Endothelial cell of umbilical vein (primary cell): Measurements from ENCODE around the gene WDR74. TPM values are rescaled to one million over a fixed set of nuclear protein-coding genes. Genes with fewer than 3 reads are reported as not detected.

Source experiments
- BruUV-seq: library from RNA; stranded (reverse); fragments of 400-500 nt; replicated peaks from 2 replicates; lab custom pipeline; 2021; lab: Mats Ljungman, UMichigan
- CTCF ChIA-PET: fragments of 300-600, 350-600 bp; sonication (Branson Sonifier 250); formaldehyde crosslinking; loops from one replicate; lab custom pipeline; 2021; ENCODE audit warnings: antibody characterized with exemption, inconsistent platforms; lab: Charles Lee
- POLR2A ChIA-PET: fragments of 300-600, 350-600 bp; sonication (Branson Sonifier 250); formaldehyde crosslinking; loops from one replicate; lab custom pipeline; 2021; ENCODE audit warnings: antibody characterized with exemption, inconsistent platforms; lab: Charles Lee
- DNase-seq: peaks from one replicate; pipeline ENCODE4 v3.0.0-alpha.2; 2011; ENCODE audit warnings: low read depth, low spot score
- FAIRE-seq: peaks from 2 replicates; lab custom pipeline; 2011; peaks lifted over from hg19 to GRCh38; lab: Jason Lieb, UNC
- H2AFZ ChIP-seq: 2 replicates; pipeline ENCODE4 v1.6.0; 2012; ENCODE audit warnings: low read depth, low read length, control low read depth, inconsistent platforms
- H3K27ac ChIP-seq: 2 replicates; pipeline ENCODE4 v1.5.1; 2011; ENCODE audit warnings: low read depth, mild to moderate bottlenecking, control low read depth, low read length, moderate library complexity; ENCODE audit not compliant: insufficient read depth
- H3K27me3 ChIP-seq, 2 experiments: 2 replicates each; pipeline versions ENCODE4 v1.6.0 to v1.6.1; 2011; ENCODE audit warnings: low read length in 2 of 2, mixed read lengths in 1 of 2; ENCODE audit not compliant: control insufficient read depth in 2 of 2, insufficient read depth in 2 of 2
- H3K36me3 ChIP-seq, 2 experiments: 2 replicates in 1 of 2; 3 replicates in 1 of 2; pipeline ENCODE4 v1.5.1; 2011; ENCODE audit warnings: low read length in 2 of 2, mild to moderate bottlenecking in 1 of 2, moderate library complexity in 1 of 2; ENCODE audit not compliant: control insufficient read depth in 2 of 2, insufficient read depth in 2 of 2; ENCODE audit errors: extremely low read depth in 1 of 2
- H3K4me1 ChIP-seq: 3 replicates; pipeline ENCODE4 v1.5.1; 2011; ENCODE audit warnings: mild to moderate bottlenecking, low read length; ENCODE audit not compliant: control insufficient read depth, insufficient read depth; ENCODE audit errors: extremely low read depth
- H3K4me2 ChIP-seq: 2 replicates; pipeline ENCODE4 v1.6.1; 2011; ENCODE audit warnings: low read length, control low read depth, mixed read lengths; ENCODE audit not compliant: insufficient read depth
- H3K4me3 ChIP-seq, 3 experiments: fragments of 200-600 bp in 1 of 3; sonication (generic), shearing (Covaris generic) in 1 of 3; replicated peaks in 1 of 3; 2 replicates each; pipeline ENCODE4 v1.5.1; 2011 to 2016; ENCODE audit warnings: control low read depth in 3 of 3, low read length in 3 of 3, mild to moderate bottlenecking in 2 of 3, inconsistent platforms in 1 of 3, low read depth in 1 of 3, moderate library complexity in 1 of 3; ENCODE audit not compliant: insufficient read depth in 1 of 3
- H3K79me2 ChIP-seq: 2 replicates; pipeline ENCODE4 v1.6.0; 2012; ENCODE audit warnings: low read length, inconsistent platforms; ENCODE audit not compliant: control insufficient read depth, insufficient read depth
- H3K9ac ChIP-seq: replicated peaks from 2 replicates; pipeline ENCODE3; 2011; ENCODE audit warnings: low read length, control low read depth; ENCODE audit not compliant: insufficient read depth; ENCODE audit errors: extremely low read depth
- H3K9me1 ChIP-seq: replicated peaks from 3 replicates; pipeline ENCODE4 v1.6.0; 2011; ENCODE audit warnings: mild to moderate bottlenecking, low read length; ENCODE audit not compliant: control insufficient read depth, insufficient read depth; ENCODE audit errors: extremely low read depth
- H3K9me3 ChIP-seq: replicated peaks from 2 replicates; pipeline ENCODE4 v1.5.1; 2012; ENCODE audit warnings: low read length, inconsistent platforms; ENCODE audit not compliant: control insufficient read depth, insufficient read depth
- H4K20me1 ChIP-seq: replicated peaks from 2 replicates; pipeline ENCODE3; 2011; ENCODE audit warnings: mild to moderate bottlenecking, low read length; ENCODE audit not compliant: control insufficient read depth, insufficient read depth; ENCODE audit errors: extremely low read depth
- CTCF ChIP-seq, 2 donors: IDR thresholded peaks; 1 replicate in 1 of 2; 2 replicates in 1 of 2; pipeline ENCODE4 v1.5.1; 2011; ENCODE audit warnings: low read length in 2 of 2, mild to moderate bottlenecking in 2 of 2, moderate library complexity in 2 of 2, control low read depth in 1 of 2, inconsistent platforms in 1 of 2, low read depth in 1 of 2; ENCODE audit not compliant: insufficient read depth in 1 of 2; ENCODE audit errors: extremely low read depth in 1 of 2
- EZH2 ChIP-seq: IDR thresholded peaks from 2 replicates; pipeline ENCODE4 v1.6.1; 2012; ENCODE audit warnings: borderline replicate concordance, low read depth, mild to moderate bottlenecking, moderate library complexity, low read length, inconsistent platforms; ENCODE audit not compliant: severe bottlenecking
- FOS ChIP-seq: IDR thresholded peaks from 2 replicates; pipeline ENCODE4 v1.6.1; 2011; ENCODE audit warnings: mild to moderate bottlenecking, low read length, moderate library complexity, borderline replicate concordance; ENCODE audit not compliant: insufficient read depth
- GATA2 ChIP-seq: IDR thresholded peaks from 2 replicates; pipeline ENCODE4 v1.7.0; 2011; ENCODE audit warnings: low read depth, mild to moderate bottlenecking, moderate library complexity, mixed read lengths, low read length; ENCODE audit not compliant: insufficient read length, insufficient read depth
- JUN ChIP-seq: IDR thresholded peaks from 2 replicates; pipeline ENCODE4 v1.6.1; 2011; ENCODE audit warnings: borderline replicate concordance, low read depth; ENCODE audit not compliant: insufficient read length, insufficient read depth
- MAX ChIP-seq: IDR thresholded peaks from 2 replicates; pipeline ENCODE4 v1.6.1; 2011; ENCODE audit not compliant: insufficient read depth, insufficient read length
- MYC ChIP-seq: IDR thresholded peaks from one replicate; pipeline ENCODE4 v1.6.1; 2011; ENCODE audit warnings: mild to moderate bottlenecking, low read depth, low read length
- POLR2A ChIP-seq: IDR thresholded peaks from 2 replicates; pipeline ENCODE4 v1.6.1; 2012; ENCODE audit warnings: low read depth, mild to moderate bottlenecking, control low read depth, low read length
- POLR2AphosphoS5 ChIP-seq: IDR thresholded peaks from 2 replicates; pipeline ENCODE4 v1.6.1; 2012; ENCODE audit warnings: low read depth, mild to moderate bottlenecking, control low read depth, low read length, moderate library complexity; ENCODE audit not compliant: insufficient read depth
- dilution Hi-C: fragments of 300-500 bp; cut with MboI; formaldehyde crosslinking; loops from one replicate; pipeline ENCODE4 v1.15.0; 2019; ENCODE audit warnings: low sequenced_read_pairs; ENCODE audit not compliant: extremely low pct_ligation_motif_present
- intact Hi-C: fragments of 100-400 bp; cut with micrococcal nuclease; formaldehyde crosslinking; loops from one replicate; pipeline ENCODE4 v1.10.0; 2022
- polyA plus RNA-seq, 4 experiments: library from polyadenylated mRNA; depleted of rRNA in 3 of 4; stranded (reverse) in 3 of 4; unstranded in 1 of 4; fragments of >200 nt; gene quantifications; 2 replicates each; pipeline versions ENCODE4 v1.2.1 to v1.2.3, GENCODE V29; 2011 to 2012; ENCODE audit warnings: missing spikeins in 1 of 4
- total RNA-seq: library from RNA; stranded (reverse); gene quantifications from 2 replicates; pipeline ENCODE4 v1.2.3, GENCODE V29; 2021

Gene WDR74
- total and polyA plus RNA-seq, 2 donors (not counting 3 experiments of a cell fraction or from before 2014, with no cell fraction given) = 44.7 to 51.7 TPM

GRCh38 chr11:62889126-62889483, 49.7 kb upstream of the WDR74 start:
- Histone ChIP-seq H3K9ac (no peak overlapping the region), H3K36me3 (peaks cover 33 to 35% of the 10 kb centered on the region in 2 experiments), H3K79me2 (peaks cover 28% of the 10 kb centered on the region), H3K4me3 (no peak overlapping the region), H3K27ac (no peak overlapping the region), H3K9me3 (no peaks in the 10 kb centered on the region), H3K4me1 (peaks cover 36% of the 10 kb centered on the region), H3K4me2 (no peak overlapping the region), H2AFZ (no peak overlapping the region), H4K20me1 (peaks cover 5% of the 10 kb centered on the region), H3K9me1 (no peaks in the 10 kb centered on the region), H3K27me3 (no peaks in the 10 kb centered on the region)
- no peak for TF ChIP-seq FOS
- TF ChIP-seq JUN = no peak
- TF ChIP-seq CTCF (IDR thresholded peaks at IDR 0.05; ENCODE audit: extremely low read depth in 1 of 2, insufficient read depth in 1 of 2, low read depth in 1 of 2, low read length in 2 of 2) = no peak
- TF ChIP-seq POLR2AphosphoS5 = no peak
- TF ChIP-seq POLR2A = no peak
- no peak for TF ChIP-seq GATA2
- TF ChIP-seq MAX = no peak
- no peak for TF ChIP-seq MYC
- TF ChIP-seq EZH2 = no peak
- BruUV-seq = no TSS peak
- CTCF ChIA-PET = interaction anchor here (0.6 to 3.4 kb wide), 8 partner anchors 8 to 134 kb away, joined by 3 to 11 read pairs (median 5); partner anchors contain the start of genes SLC3A2 and TMEM179B
- POLR2A ChIA-PET = interaction anchor here (0.6 to 1.3 kb wide), 3 partner anchors 7 to 48 kb away, joined by 3 to 8 read pairs (median 7); no protein-coding TSS in a partner anchor
- FAIRE-seq (no peak), DNase-seq (no peak)
- dilution Hi-C loops = no loop called here
- intact Hi-C loops = no loop called here
